ENCODE results near the gene MYOCD. TPM values are rescaled to one million over a fixed set of nuclear protein-coding genes. Genes with fewer than 3 reads are reported as not detected.

The MYOCD gene
- total and polyA plus RNA-seq, 2 of the 13 experiments (the other 11 are each of a cell fraction or from before 2014, with no cell fraction given) = not detected

DNA sequence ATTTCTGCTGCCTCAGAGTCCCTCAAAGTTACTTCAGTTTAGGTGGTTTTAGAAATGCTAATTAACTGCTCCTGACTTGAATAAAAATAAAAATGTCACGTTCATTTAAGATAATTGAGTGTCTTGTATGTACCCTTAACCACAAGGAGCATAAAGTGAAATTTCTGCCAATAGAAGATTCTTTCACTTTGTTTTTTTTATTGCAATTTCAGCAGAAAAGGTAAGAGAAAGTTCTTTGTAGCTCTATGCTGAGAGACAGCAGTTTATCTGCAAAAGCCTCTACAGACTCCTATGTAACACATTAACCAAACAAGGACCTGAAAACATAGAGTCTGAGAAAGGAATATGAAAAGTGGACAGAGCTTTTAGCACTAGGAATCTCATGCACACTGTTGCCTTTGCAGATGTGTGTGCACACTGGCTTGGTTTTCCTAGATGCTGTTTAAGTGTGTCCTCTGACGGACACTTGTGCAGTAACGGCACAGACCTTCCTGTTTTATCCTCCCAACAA lies 135.2 kb downstream of the MYOCD start:
- no peak overlapping the region for H3K4me3 ChIP-seq (replicated peaks in 1 of 3; ENCODE audit: insufficient read depth in 1 of 3, low read depth in 2 of 3, low read length in 3 of 3)
- ATAC-seq (no peak), DNase-seq (ENCODE audit: low spot score) (no peak), FAIRE-seq (no peak)
- no TSS peak for BruUV-seq (replicated peaks)
- POLR2A ChIA-PET = no interaction called here
- H3K36me3 ChIP-seq (replicated peaks in 1 of 2; ENCODE audit: control insufficient read depth in 1 of 2, insufficient read depth in 2 of 2, low read length in 2 of 2) = no peaks in the 10 kb centered on the region
- no peaks in the 10 kb centered on the region for H3K79me2 ChIP-seq (ENCODE audit: insufficient read depth, low read length)
- no peaks in the 10 kb centered on the region for H4K20me1 ChIP-seq (ENCODE audit: insufficient read depth, low read length)
- H3K9me3 ChIP-seq (ENCODE audit: low read length) = no peaks in the 10 kb centered on the region
- WGBS (ENCODE audit: low lambda C conversion rate) = 0% methylated on average over 3 of the region's 3 CpGs
- no peak for TF ChIP-seq TBX3 (IDR thresholded peaks at IDR 0.05; ENCODE audit: borderline replicate concordance)
- TF ChIP-seq MAFF (IDR thresholded peaks at IDR 0.05; ENCODE audit: low read depth, low read length) = peak; percentile 53
- TF ChIP-seq MAFK (conservative IDR thresholded peaks at IDR 0.05 in 1 of 2, IDR thresholded peaks at IDR 0.05 in 1 of 2; ENCODE audit: low read length in 2 of 2) = peak; percentile 59 to 62; a peak in 3 of 4 replicates
- intact Hi-C loops (cut with micrococcal nuclease; ENCODE audit: unreplicated experiment) (no loop called here), in situ Hi-C loops (cut with HindIII; ENCODE audit: extremely low pct_ligation_motif_present, low pct_unique_long_range_greater_than_20kb) (no loop called here)
- CTCF ChIA-PET (ENCODE audit: low intra/inter-chr PET ratio, low total read pairs) = no interaction called here
- no peaks in the 10 kb centered on the region for H3K4me1 ChIP-seq (ENCODE audit: insufficient read depth, low read length)
- no peak overlapping the region for H3K9ac ChIP-seq (ENCODE audit: insufficient read depth, low read depth, low read length)
- H3K27me3 ChIP-seq (ENCODE audit: control insufficient read depth in 1 of 2, insufficient read depth in 2 of 2, low read length in 2 of 2) = no peaks in the 10 kb centered on the region; a peak in 1 of 5 replicates
- H3K27ac ChIP-seq (ENCODE audit: extremely low read length, insufficient read depth, low read length) = no peak overlapping the region
- no peak overlapping the region for H3K4me2 ChIP-seq (ENCODE audit: low read depth, low read length)
- no peak overlapping the region for H2AFZ ChIP-seq (ENCODE audit: low read length)

DNA sequence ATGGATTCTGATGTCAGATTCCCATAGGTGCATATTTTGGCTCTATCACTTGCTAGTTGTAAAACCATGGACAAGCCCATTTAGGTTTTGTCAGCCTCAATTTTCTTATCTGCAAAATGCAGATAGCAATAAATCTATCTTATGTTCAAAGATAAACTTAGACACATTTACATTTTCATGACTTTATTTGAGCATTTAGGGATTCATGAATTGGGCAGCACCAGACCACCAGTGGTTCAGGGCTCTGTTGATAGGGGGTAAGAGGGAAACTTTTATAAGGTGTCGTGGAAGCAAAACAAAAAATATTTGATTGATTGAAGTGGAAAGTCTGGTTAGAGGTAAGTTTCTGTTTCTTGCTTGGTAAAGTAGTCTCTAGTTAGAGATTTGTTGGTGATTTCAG lies 140.9 kb downstream of the MYOCD start:
- no peaks in the 10 kb centered on the region for H4K20me1 ChIP-seq (ENCODE audit: insufficient read depth, low read length)
- H3K4me3 ChIP-seq (replicated peaks in 1 of 3; ENCODE audit: insufficient read depth in 1 of 3, low read depth in 2 of 3, low read length in 3 of 3) = no peak overlapping the region
- ChIA-PET CTCF (ENCODE audit: low intra/inter-chr PET ratio, low total read pairs) (no interaction called here), POLR2A (no interaction called here)
- no peaks in the 10 kb centered on the region for H3K27me3 ChIP-seq (ENCODE audit: control insufficient read depth in 1 of 2, insufficient read depth in 2 of 2, low read length in 2 of 2)
- intact Hi-C loops (cut with micrococcal nuclease; ENCODE audit: unreplicated experiment) = no loop called here
- BruUV-seq (replicated peaks) = no TSS peak
- no peaks in the 10 kb centered on the region for H3K79me2 ChIP-seq (ENCODE audit: insufficient read depth, low read length)
- no peak overlapping the region for H3K27ac ChIP-seq (ENCODE audit: extremely low read length, insufficient read depth, low read length)
- H3K9ac ChIP-seq (ENCODE audit: insufficient read depth, low read depth, low read length) = no peak overlapping the region
- H3K4me2 ChIP-seq (ENCODE audit: low read depth, low read length) = no peak overlapping the region
- no peaks in the 10 kb centered on the region for H3K4me1 ChIP-seq (ENCODE audit: insufficient read depth, low read length)
- FAIRE-seq (no peak), ATAC-seq (no peak), DNase-seq (ENCODE audit: low spot score) (no peak)
- H2AFZ ChIP-seq (ENCODE audit: low read length) = no peak overlapping the region
- peaks cover 34% of the 10 kb centered on the region for H3K9me3 ChIP-seq (ENCODE audit: low read length)
- H3K36me3 ChIP-seq (replicated peaks in 1 of 2; ENCODE audit: control insufficient read depth in 1 of 2, insufficient read depth in 2 of 2, low read length in 2 of 2) = no peaks in the 10 kb centered on the region
- in situ Hi-C loops (cut with HindIII; ENCODE audit: extremely low pct_ligation_motif_present, low pct_unique_long_range_greater_than_20kb) = no loop called here
- WGBS (ENCODE audit: low lambda C conversion rate) = 40% methylated on average over 1 of the region's 1 CpG
- TF ChIP-seq ZNF782 (CRISPR knock-in tag; IDR thresholded peaks at IDR 0.05; ENCODE audit: borderline replicate concordance) (no peak), NR2C2 (CRISPR knock-in tag; IDR thresholded peaks at IDR 0.05; ENCODE audit: borderline replicate concordance) (no peak), JUND (CRISPR knock-in tag; IDR thresholded peaks at IDR 0.05) (no peak), ZNF576 (CRISPR knock-in tag; IDR thresholded peaks at IDR 0.05) (no peak), SMARCC2 (IDR thresholded peaks at IDR 0.05) (no peak), ZBTB21 (CRISPR knock-in tag; IDR thresholded peaks at IDR 0.05) (no peak), ZNF83 (CRISPR knock-in tag; IDR thresholded peaks at IDR 0.05; ENCODE audit: borderline replicate concordance) (no peak), GLI4 (CRISPR knock-in tag; IDR thresholded peaks at IDR 0.05; ENCODE audit: borderline replicate concordance) (no peak), SOX5 (CRISPR knock-in tag; IDR thresholded peaks at IDR 0.05; ENCODE audit: borderline replicate concordance) (no peak)
- TF ChIP-seq, protein P1, sequence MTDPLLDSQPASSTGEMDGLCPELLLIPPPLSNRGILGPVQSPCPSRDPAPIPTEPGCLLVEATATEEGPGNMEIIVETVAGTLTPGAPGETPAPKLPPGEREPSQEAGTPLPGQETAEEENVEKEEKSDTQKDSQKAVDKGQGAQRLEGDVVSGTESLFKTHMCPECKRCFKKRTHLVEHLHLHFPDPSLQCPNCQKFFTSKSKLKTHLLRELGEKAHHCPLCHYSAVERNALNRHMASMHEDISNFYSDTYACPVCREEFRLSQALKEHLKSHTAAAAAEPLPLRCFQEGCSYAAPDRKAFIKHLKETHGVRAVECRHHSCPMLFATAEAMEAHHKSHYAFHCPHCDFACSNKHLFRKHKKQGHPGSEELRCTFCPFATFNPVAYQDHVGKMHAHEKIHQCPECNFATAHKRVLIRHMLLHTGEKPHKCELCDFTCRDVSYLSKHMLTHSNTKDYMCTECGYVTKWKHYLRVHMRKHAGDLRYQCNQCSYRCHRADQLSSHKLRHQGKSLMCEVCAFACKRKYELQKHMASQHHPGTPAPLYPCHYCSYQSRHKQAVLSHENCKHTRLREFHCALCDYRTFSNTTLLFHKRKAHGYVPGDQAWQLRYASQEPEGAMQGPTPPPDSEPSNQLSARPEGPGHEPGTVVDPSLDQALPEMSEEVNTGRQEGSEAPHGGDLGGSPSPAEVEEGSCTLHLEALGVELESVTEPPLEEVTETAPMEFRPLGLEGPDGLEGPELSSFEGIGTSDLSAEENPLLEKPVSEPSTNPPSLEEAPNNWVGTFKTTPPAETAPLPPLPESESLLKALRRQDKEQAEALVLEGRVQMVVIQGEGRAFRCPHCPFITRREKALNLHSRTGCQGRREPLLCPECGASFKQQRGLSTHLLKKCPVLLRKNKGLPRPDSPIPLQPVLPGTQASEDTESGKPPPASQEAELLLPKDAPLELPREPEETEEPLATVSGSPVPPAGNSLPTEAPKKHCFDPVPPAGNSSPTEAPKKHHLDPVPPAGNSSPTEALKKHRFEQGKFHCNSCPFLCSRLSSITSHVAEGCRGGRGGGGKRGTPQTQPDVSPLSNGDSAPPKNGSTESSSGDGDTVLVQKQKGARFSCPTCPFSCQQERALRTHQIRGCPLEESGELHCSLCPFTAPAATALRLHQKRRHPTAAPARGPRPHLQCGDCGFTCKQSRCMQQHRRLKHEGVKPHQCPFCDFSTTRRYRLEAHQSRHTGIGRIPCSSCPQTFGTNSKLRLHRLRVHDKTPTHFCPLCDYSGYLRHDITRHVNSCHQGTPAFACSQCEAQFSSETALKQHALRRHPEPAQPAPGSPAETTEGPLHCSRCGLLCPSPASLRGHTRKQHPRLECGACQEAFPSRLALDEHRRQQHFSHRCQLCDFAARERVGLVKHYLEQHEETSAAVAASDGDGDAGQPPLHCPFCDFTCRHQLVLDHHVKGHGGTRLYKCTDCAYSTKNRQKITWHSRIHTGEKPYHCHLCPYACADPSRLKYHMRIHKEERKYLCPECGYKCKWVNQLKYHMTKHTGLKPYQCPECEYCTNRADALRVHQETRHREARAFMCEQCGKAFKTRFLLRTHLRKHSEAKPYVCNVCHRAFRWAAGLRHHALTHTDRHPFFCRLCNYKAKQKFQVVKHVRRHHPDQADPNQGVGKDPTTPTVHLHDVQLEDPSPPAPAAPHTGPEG (CRISPR knock-in tag; IDR thresholded peaks at IDR 0.05) = no peak

All from HepG2 (cell line).